Panc1 (cell line): Measurements from ENCODE around the gene C18orf32.

ENCODE experiments used
- POLR2AphosphoS5 ChIP-seq: IDR thresholded peaks from 2 replicates; pipeline ENCODE4 v1.6.1; 2012; ENCODE audit warnings: mild to moderate bottlenecking, low read depth, low read length, moderate library complexity
- SIN3A ChIP-seq: IDR thresholded peaks from 2 replicates; pipeline ENCODE4 v1.6.1; 2012; ENCODE audit warnings: low read depth, mild to moderate bottlenecking, low read length, moderate library complexity, borderline replicate concordance; ENCODE audit not compliant: insufficient read depth
- TCF7L2 ChIP-seq: IDR thresholded peaks from 2 replicates; pipeline ENCODE4 v1.6.1; 2011; ENCODE audit warnings: mild to moderate bottlenecking, low read depth, low read length, inconsistent platforms
- TF ChIP-seq, protein P1 (sequence below): fragments of 450-650 bp; IDR thresholded peaks from 2 replicates; pipeline ENCODE4 v1.5.1; 2017; ENCODE audit warnings: mild to moderate bottlenecking

DNA sequence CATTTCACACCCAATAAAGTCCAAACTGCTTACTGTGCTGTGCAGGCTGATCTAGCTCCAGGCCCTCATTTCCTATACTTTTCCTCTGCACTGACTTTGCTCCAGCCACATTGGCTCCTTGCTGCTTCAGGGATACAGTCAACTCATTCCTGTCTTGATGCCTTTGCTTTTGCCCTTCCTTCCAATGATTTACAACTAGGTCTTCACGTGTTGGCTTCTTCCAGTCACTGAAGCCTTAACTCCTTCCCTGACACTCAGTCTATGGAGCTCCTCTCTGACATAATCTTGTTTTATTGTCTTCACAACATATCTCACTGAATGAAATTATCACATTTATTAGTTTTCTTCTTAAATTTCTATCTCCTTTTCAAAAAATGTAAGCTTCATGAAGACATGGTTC is 16.9 kb upstream of the C18orf32 start:
- TF ChIP-seq, protein P1, sequence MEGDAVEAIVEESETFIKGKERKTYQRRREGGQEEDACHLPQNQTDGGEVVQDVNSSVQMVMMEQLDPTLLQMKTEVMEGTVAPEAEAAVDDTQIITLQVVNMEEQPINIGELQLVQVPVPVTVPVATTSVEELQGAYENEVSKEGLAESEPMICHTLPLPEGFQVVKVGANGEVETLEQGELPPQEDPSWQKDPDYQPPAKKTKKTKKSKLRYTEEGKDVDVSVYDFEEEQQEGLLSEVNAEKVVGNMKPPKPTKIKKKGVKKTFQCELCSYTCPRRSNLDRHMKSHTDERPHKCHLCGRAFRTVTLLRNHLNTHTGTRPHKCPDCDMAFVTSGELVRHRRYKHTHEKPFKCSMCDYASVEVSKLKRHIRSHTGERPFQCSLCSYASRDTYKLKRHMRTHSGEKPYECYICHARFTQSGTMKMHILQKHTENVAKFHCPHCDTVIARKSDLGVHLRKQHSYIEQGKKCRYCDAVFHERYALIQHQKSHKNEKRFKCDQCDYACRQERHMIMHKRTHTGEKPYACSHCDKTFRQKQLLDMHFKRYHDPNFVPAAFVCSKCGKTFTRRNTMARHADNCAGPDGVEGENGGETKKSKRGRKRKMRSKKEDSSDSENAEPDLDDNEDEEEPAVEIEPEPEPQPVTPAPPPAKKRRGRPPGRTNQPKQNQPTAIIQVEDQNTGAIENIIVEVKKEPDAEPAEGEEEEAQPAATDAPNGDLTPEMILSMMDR, result no peak
- TF ChIP-seq POLR2AphosphoS5, result no peak
- TF ChIP-seq SIN3A, result no peak
- no peak for TF ChIP-seq TCF7L2
